Tibial nerve (tissue), 4 donors: ENCODE measurements around the gene CHAC1. TPM values are rescaled to one million over a fixed set of nuclear protein-coding genes. Genes with fewer than 3 reads are reported as not detected.

ENCODE experiments used
- DNase-seq, 2 donors: peaks; one replicate each; pipeline ENCODE4 v3.0.0-alpha.2; 2019; ENCODE audit warnings: low spot score in 2 of 2
- H3K27ac ChIP-seq, 4 donors: fragments of 200-600 bp; sonication (generic) in 3 of 4; one replicate each; pipeline ENCODE4 v1.5.1; 2017 to 2019; ENCODE audit warnings: mild to moderate bottlenecking in 1 of 4
- H3K27me3 ChIP-seq, 2 donors: fragments of 200-600 bp; sonication (generic) in 1 of 2; one replicate each; pipeline versions ENCODE4 v1.5.1 to v1.6.0; 2017 to 2019
- H3K36me3 ChIP-seq, 3 donors: fragments of 200-600 bp; sonication (generic); one replicate each; pipeline ENCODE4 v1.5.1; 2018 to 2019
- H3K4me1 ChIP-seq, 4 donors: fragments of 200-600 bp; sonication (generic) in 3 of 4; one replicate each; pipeline ENCODE4 v1.5.1; 2017 to 2019
- H3K4me3 ChIP-seq, 4 donors: fragments of 200-600 bp; sonication (generic) in 3 of 4; one replicate each; pipeline ENCODE4 v1.5.1; 2017 to 2019; ENCODE audit warnings: mild to moderate bottlenecking in 1 of 4, moderate library complexity in 1 of 4
- H3K9me3 ChIP-seq, 4 donors: fragments of 200-600 bp; sonication (generic) in 3 of 4; one replicate each; pipeline ENCODE4 v1.5.1; 2017 to 2019
- CTCF ChIP-seq, 5 experiments: fragments of 200-600 bp in 3 of 5; fragments of 450-650 bp in 2 of 5; sonication (generic) in 3 of 5; IDR thresholded peaks; one replicate each; pipeline ENCODE4 v1.5.1; 2016 to 2019; ENCODE audit warnings: antibody characterized with exemption in 5 of 5, mild to moderate bottlenecking in 3 of 5, moderate library complexity in 2 of 5
- EP300 ChIP-seq, 2 donors: sonication (generic); formaldehyde crosslinking; IDR thresholded peaks; one replicate each; pipeline ENCODE4 v1.6.1; 2017; ENCODE audit warnings: antibody characterized with exemption in 2 of 2, mild to moderate bottlenecking in 1 of 2
- POLR2A ChIP-seq, 2 donors: fragments of 450-650 bp; IDR thresholded peaks; one replicate each; pipeline ENCODE4 v1.6.1; 2017; ENCODE audit warnings: antibody characterized with exemption in 2 of 2, mild to moderate bottlenecking in 2 of 2, moderate library complexity in 2 of 2
- WGBS, 2 donors: methylation state at CpG; one replicate each; pipeline ENCODE4 v1.1.5; 2018; 5-methylcytosine and 5-hydroxymethylcytosine counted together
- total RNA-seq, 4 donors: library from RNA; depleted of rRNA; stranded (reverse); fragments of >200 nt; gene quantifications; one replicate each; pipeline ENCODE4 v1.1.0, GENCODE V29; 2016

The CHAC1 gene
- total RNA-seq, 4 donors from 2014 or later, result 2.7 TPM; not detected in 3

GRCh38 chr15:40927873-40928806, 25.1 kb upstream of the CHAC1 start:
- Histone ChIP-seq H3K9me3 (no peaks in the 10 kb centered on the region), H3K4me3 (peak overlapping the region in 3 of 4 donors; percentile 25 to 56 (median 42)), H3K36me3 (no peaks in the 10 kb centered on the region), H3K27me3 (peaks cover 0 to 81% of the 10 kb centered on the region in 2 donors), H3K27ac (peak overlapping the region in 1 of 4 donors; percentile 28), H3K4me1 (peaks cover 0 to 62% (median 48%) of the 10 kb centered on the region in 4 donors)
- no peak for TF ChIP-seq EP300 (IDR thresholded peaks at IDR 0.05)
- TF ChIP-seq CTCF (IDR thresholded peaks at IDR 0.05), result no peak
- no peak for TF ChIP-seq POLR2A (IDR thresholded peaks at IDR 0.05)
- DNase-seq, result no peak
- WGBS, 2 donors, result 0 to 1% methylated on average over 25 to 34 of the region's 68 CpGs

- peaks cover 0 to 81% of the 10 kb centered on the region in 2 donors for H3K27me3 ChIP-seq
- TF ChIP-seq CTCF (IDR thresholded peaks at IDR 0.05) (peak in 1 of 5 experiments; percentile 7), EP300 (IDR thresholded peaks at IDR 0.05) (peak in 1 of 2 donors; percentile 49), POLR2A (IDR thresholded peaks at IDR 0.05) (no peak)
- no peaks in the 10 kb centered on the region for H3K36me3 ChIP-seq
- peak within 1 kb of the TSS in 1 of 4 donors; percentile 34 for H3K27ac ChIP-seq
- H3K4me1 ChIP-seq, result peaks cover 0 to 62% (median 48%) of the 10 kb centered on the region in 4 donors
- WGBS, 2 donors, result 1 to 2% methylated on average over 46 to 54 of the region's 71 CpGs
- peak in 1 of 2 donors; percentile 12 for DNase-seq
- no peaks in the 10 kb centered on the region for H3K9me3 ChIP-seq
- H3K4me3 ChIP-seq, result peak within 1 kb of the TSS; percentile 22 to 56 (median 34)
These were observed 24.2 kb upstream of the CHAC1 start, which contains the start of gene DLL4 for GRCh38 chr15:40928821-40929659. DLL4 (plus strand) TSS chr15:40929340; CDS start chr15:40929669, 329 bp downstream.

- peak in 1 of 2 donors; percentile 14 for DNase-seq
These were observed 23.4 kb upstream of the CHAC1 start for GRCh38 chr15:40929660-40930429.

More at GRCh38 chr15:40929660-40930429, 23.4 kb upstream of the CHAC1 start:
- Histone ChIP-seq H3K9me3 (no peaks in the 10 kb centered on the region), H3K27me3 (peaks cover 0 to 81% of the 10 kb centered on the region in 2 donors), H3K4me3 (peak overlapping the region; percentile 21 to 56 (median 32)), H3K36me3 (no peaks in the 10 kb centered on the region), H3K27ac (peak overlapping the region in 1 of 4 donors; percentile 34), H3K4me1 (peaks cover 0 to 62% (median 48%) of the 10 kb centered on the region in 4 donors)
- WGBS, 2 donors, result 0 to 1% methylated on average over 18 to 41 of the region's 56 CpGs
- TF ChIP-seq POLR2A (IDR thresholded peaks at IDR 0.05) (no peak), EP300 (IDR thresholded peaks at IDR 0.05) (no peak), CTCF (IDR thresholded peaks at IDR 0.05) (no peak)
